ENCODE data around the gene HNMT.
"Not testable (repeated sequence)": the region's sequence is repeated elsewhere in the genome, so short reads cannot be mapped to it uniquely, and the experiment has no call there.

HNMT gene

DNA sequence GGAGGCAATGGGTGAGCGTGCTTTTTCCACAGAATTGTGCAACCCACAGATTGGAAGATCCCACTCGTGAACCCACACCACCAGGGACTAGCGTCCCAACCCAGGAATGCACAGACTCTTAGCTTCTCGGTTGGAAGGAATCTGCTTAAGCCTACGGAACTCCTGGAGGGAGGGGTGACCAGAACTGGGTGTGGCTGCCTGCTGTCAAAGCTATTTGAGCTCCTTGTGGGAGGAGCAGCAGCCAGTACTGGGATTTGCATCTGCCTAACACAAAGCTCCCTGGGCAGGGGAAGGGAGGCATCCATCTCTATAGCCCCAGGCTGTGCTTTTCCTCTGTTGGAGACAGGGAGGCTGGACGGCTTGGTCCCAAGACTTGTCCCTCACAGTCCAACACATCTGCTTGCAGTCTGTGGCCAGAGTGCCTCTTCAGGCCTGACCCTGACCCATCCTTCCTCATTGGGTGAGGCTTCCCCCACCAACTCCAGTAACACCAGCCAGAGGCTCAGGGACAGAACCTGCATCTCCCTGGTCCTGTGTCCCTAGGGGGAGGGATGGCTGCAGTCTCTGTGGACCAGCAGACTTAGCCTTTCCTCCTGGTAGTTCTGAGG, 27.9 kb downstream of the HNMT start:
- in situ Hi-C loops (cut with MboI; ENCODE audit: low sequenced_read_pairs, unreplicated experiment) = no loop called here
- TF ChIP-seq, protein P1, sequence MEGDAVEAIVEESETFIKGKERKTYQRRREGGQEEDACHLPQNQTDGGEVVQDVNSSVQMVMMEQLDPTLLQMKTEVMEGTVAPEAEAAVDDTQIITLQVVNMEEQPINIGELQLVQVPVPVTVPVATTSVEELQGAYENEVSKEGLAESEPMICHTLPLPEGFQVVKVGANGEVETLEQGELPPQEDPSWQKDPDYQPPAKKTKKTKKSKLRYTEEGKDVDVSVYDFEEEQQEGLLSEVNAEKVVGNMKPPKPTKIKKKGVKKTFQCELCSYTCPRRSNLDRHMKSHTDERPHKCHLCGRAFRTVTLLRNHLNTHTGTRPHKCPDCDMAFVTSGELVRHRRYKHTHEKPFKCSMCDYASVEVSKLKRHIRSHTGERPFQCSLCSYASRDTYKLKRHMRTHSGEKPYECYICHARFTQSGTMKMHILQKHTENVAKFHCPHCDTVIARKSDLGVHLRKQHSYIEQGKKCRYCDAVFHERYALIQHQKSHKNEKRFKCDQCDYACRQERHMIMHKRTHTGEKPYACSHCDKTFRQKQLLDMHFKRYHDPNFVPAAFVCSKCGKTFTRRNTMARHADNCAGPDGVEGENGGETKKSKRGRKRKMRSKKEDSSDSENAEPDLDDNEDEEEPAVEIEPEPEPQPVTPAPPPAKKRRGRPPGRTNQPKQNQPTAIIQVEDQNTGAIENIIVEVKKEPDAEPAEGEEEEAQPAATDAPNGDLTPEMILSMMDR (IDR thresholded peaks at IDR 0.05; ENCODE audit: borderline replicate concordance, control extremely low read depth, extremely low read depth, insufficient read depth, missing control alignments) = no peak
- no peak for DNase-seq (ENCODE audit: low spot score)

DNA sequence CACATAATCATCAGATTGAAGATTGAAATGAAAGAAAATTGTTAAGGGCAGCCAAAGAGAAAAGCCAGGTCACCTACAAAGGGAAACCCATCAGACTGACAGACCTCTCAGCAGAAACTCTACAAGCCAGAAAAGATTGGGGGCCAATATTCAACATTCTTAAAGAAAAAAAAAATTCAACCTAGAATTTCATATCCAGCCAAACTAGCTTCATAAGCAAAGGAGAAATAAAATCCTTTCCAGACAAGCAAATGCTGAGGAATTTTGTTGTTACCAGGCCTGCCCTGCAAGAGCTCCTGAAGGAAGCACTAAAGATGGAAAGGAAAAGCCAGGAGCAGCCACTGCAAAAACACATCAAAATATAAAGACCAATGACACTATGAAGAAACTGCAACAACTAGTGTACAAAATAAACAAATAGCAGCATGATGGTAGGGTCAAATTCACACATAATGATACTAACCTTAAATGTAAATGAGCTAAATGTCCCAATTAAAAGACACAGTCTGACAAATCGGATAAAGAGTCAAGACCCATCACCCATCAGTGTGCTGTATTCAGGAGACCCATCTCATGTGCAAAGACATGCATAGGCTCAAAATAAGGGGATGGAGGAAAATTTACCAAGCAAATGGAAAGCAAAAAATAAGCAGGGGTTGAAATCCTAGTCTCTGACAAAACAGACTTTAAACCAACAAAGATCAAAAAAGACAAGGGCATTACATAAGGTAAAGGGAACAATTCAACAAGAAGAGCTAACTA, 29.6 kb downstream of the HNMT start:
- in situ Hi-C loops (cut with MboI; ENCODE audit: low sequenced_read_pairs, unreplicated experiment); DNase-seq (ENCODE audit: low spot score): not testable (repeated sequence)

DNA sequence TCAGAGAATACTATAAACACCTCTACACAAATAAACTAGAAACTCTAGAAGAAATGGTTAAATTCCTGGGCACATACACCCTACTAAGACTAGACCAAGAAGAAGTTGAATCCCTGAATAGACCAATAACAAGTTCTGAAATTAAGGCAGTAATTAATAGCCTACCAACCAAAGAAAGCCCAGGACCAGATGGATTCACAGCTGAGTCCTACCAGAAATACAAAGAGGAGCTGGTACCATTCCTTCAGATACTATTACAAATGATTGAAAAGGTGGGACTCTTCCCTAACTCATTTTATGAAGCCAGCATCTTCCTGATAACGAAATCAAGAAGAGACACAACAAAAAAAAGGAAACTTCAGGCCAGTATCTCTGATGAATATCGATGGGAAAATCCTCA, 31.1 kb downstream of the HNMT start:
- DNase-seq (ENCODE audit: low spot score); in situ Hi-C loops (cut with MboI; ENCODE audit: low sequenced_read_pairs, unreplicated experiment): not testable (repeated sequence)

DNA sequence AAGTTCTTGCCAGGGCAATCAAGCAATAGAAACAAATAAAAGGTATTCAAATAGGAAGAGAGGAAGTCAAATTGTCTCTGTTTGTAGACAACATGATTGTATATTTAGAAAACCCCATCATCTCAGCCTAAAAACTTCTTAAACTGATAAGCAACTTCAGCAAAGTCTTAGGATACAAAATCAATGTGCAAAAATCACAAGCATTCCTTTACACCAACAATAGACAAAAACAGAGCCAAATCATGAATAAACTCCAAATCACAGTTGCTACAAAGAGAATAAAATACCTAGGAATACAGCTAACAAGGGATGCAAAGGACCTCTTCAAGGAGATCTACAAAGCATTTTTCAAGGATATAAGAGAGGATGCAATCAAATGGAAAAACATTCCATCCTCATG, 31.9 kb downstream of the HNMT start:
- DNase-seq (ENCODE audit: low spot score); in situ Hi-C loops (cut with MboI; ENCODE audit: low sequenced_read_pairs, unreplicated experiment): not testable (repeated sequence)

DNA sequence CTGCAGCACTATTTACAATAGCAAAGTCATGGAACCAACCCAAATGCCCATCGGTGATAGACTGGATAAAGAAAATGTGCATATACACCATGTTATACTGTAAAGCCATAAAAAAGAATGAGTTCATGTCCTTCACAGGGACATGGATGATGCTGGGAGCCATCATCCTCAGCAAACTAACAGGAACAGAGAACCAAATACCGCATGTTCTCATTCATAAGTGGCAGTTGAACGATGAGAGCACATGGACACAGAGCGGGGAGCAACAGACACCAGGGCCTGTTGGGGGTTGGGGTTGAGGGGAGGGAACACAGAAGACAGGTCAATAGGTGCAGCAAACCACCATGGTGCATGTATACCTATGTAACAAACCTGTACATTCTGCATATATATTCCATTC, 33.5 kb downstream of the HNMT start:
- DNase-seq (ENCODE audit: low spot score) = no peak
- in situ Hi-C loops (cut with MboI; ENCODE audit: low sequenced_read_pairs, unreplicated experiment) = no loop called here
- TF ChIP-seq, protein P1 (IDR thresholded peaks at IDR 0.05; ENCODE audit: borderline replicate concordance, control extremely low read depth, extremely low read depth, insufficient read depth, missing control alignments) = no peak

DNA sequence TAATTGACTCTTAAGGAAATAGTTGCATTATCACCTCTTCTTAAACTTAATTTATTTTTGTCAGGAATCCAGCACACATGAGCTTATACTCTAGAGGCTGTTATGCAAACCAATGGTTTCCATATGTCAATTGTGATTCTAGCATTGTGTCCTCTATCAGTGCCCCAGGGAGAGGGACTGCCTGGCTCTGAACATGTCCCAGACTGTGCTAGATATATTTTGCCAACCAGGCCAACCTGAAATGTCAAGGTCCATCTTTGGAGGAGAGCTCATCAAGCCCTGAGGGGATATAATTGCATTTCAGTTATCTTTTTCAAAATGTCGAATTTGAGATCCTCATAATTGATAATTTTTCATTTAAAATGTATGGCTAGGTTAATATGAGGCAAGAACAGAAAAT, 34.2 kb downstream of the HNMT start:
- DNase-seq (ENCODE audit: low spot score) = no peak
- TF ChIP-seq, protein P1 (IDR thresholded peaks at IDR 0.05; ENCODE audit: borderline replicate concordance, control extremely low read depth, extremely low read depth, insufficient read depth, missing control alignments) = no peak
- in situ Hi-C loops (cut with MboI; ENCODE audit: low sequenced_read_pairs, unreplicated experiment) = no loop called here

DNA sequence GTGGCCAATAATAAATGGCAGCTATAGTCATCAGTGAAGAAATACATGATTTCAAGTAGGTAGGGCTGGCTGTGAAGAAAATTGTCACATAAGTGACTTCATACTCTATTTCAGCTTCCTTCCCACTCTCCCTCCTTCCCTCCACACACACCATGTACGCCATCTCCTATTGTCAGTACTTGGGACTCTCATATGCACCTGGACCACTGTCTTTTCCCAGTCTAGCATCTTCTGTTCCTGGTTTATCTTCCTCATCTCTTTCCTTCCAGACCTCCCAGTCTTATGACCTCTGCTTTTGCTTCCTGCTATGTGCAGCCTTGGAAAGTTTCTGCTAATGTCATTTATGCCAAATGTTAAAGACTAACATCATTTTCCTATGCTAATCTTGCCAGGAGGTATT, 35.0 kb downstream of the HNMT start:
- in situ Hi-C loops (cut with MboI; ENCODE audit: low sequenced_read_pairs, unreplicated experiment) = no loop called here
- TF ChIP-seq, protein P1 (IDR thresholded peaks at IDR 0.05; ENCODE audit: borderline replicate concordance, control extremely low read depth, extremely low read depth, insufficient read depth, missing control alignments) = no peak
- no peak for DNase-seq (ENCODE audit: low spot score)

DNA sequence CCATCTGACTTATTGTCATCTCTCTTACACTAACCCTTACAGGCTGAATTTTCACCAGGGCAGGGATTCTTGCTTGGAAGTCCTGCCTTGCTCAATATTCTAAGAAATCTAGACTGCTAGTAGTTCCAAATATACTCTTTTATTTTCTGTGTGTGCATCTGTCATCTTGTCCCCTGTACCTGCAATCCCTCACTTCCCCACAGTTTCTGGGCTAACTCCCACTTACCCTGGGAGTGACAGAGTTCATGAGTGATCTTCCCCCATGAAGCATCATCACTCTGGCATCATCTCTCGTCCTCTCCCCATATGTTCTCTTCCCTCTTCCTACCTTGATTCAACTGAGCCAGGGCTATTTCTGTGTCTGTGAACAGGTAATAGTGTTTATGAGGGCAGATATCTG, 35.7 kb downstream of the HNMT start:
- TF ChIP-seq, protein P1 (IDR thresholded peaks at IDR 0.05; ENCODE audit: borderline replicate concordance, control extremely low read depth, extremely low read depth, insufficient read depth, missing control alignments) = no peak
- in situ Hi-C loops (cut with MboI; ENCODE audit: low sequenced_read_pairs, unreplicated experiment) = no loop called here
- DNase-seq (ENCODE audit: low spot score) = no peak

Measured in GM13976 (cell line).